ENCODE results near the gene GNL1. TPM values are rescaled to one million over a fixed set of nuclear protein-coding genes. Genes with fewer than 3 reads are reported as not detected.
A peak's percentile ranks its signal among the peaks of the same experiment; 100 is the strongest.
"Not testable (repeated sequence)": the region's sequence is repeated elsewhere in the genome, so short reads cannot be mapped to it uniquely, and the experiment has no call there.

GNL1 gene
- total RNA-seq, 1 experiment from 2014 or later: 34.7 TPM

- H2AFZ ChIP-seq (ENCODE audit: low read length): peak overlapping the region; percentile 89; the same call in 1 of the 2 replicates
- BruUV-seq (replicated peaks); ATAC-seq; H3K9me2 ChIP-seq (replicated peaks; ENCODE audit: low read length); H4K20me1 ChIP-seq (ENCODE audit: low read length); H3K36me3 ChIP-seq (ENCODE audit: low read depth, low read length); H3K27me3 ChIP-seq (ENCODE audit: low read length); H3K9me3 ChIP-seq (ENCODE audit: low read length); intact Hi-C loops (cut with micrococcal nuclease); H3F3A ChIP-seq (ENCODE audit: low read length, unreplicated experiment); H3K79me2 ChIP-seq (ENCODE audit: low read length); DNase-seq: not testable (repeated sequence)
- POLR2A ChIA-PET (ENCODE audit: unreplicated experiment): interaction anchor here (0.6 to 0.7 kb wide), 2 partner anchors 29 to 98 kb away, joined by 7 to 11 read pairs; no protein-coding TSS in a partner anchor
- peak overlapping the region; percentile 50 for H3K9ac ChIP-seq (ENCODE audit: low read length)
- peaks cover 22% of the 10 kb centered on the region for H3K4me1 ChIP-seq (ENCODE audit: insufficient read depth, low read length)
- H3K4me2 ChIP-seq (ENCODE audit: low read length): peak overlapping the region; percentile 85
- H3K4me3 ChIP-seq (ENCODE audit: low read length): peak overlapping the region; percentile 64; the same call in 1 of the 2 replicates
- peak overlapping the region; percentile 75 for H3K27ac ChIP-seq (ENCODE audit: low read length)
- CTCF ChIA-PET: interaction anchor here (0.6 kb wide), 1 partner anchor 188 kb away, joined by 3 read pairs; no protein-coding TSS in a partner anchor
Observed at GRCh38 chr6:30516754-30517076, 39.6 kb downstream of the GNL1 start.

DNA sequence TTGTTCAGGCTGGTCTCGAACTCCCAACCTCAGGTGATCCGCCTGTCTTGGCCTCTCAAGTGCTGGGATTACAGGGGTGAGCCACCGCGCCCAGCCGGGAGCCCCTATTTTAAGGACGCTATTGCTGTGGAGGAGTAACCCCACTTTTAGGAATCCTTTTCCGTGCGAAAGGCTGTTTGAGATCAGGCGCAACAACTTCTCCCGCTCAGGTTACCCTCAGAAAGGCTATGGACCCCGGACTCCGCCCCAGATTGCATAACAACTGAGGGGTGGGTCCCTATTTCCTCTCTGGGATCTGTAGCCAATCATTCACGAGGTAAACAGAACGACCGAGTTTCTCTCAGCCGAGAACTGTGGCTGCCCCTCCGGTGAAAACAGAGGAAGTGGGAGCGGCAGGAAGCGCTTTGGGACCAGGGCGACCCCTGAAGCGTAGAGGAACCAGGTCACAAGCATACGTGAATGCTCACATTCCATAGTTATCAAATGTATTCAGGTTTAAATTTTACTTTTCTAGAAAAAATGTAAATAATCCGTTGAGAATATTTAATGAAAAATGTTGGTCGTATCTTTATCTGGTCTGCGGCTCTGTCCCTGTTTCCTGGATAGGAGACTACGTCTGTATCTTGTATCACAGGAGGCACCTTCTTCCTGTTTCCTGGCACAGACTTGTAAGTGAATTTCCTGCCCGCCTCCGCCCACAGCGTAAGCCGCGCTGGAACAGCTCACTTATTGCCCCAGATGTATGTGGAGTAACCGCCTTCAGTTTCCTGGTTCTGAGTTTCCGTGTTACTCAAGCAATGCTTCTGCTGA lies 40.1 kb downstream of the GNL1 start:
- no peaks in the 10 kb centered on the region for H3K27me3 ChIP-seq (ENCODE audit: low read length)
- peak overlapping the region; percentile 64 for H3K4me3 ChIP-seq (ENCODE audit: low read length)
- H4K20me1 ChIP-seq (ENCODE audit: low read length): no peaks in the 10 kb centered on the region
- H3K9me3 ChIP-seq (ENCODE audit: low read length): no peaks in the 10 kb centered on the region
- H3K36me3 ChIP-seq (ENCODE audit: low read depth, low read length): no peaks in the 10 kb centered on the region
- no peak for TF ChIP-seq EZH2 (IDR thresholded peaks at IDR 0.05; ENCODE audit: low read length, unreplicated experiment)
- TF ChIP-seq EZH2phosphoT487 (IDR thresholded peaks at IDR 0.05; ENCODE audit: borderline replicate concordance, low read length): no peak
- TF ChIP-seq, protein P1, sequence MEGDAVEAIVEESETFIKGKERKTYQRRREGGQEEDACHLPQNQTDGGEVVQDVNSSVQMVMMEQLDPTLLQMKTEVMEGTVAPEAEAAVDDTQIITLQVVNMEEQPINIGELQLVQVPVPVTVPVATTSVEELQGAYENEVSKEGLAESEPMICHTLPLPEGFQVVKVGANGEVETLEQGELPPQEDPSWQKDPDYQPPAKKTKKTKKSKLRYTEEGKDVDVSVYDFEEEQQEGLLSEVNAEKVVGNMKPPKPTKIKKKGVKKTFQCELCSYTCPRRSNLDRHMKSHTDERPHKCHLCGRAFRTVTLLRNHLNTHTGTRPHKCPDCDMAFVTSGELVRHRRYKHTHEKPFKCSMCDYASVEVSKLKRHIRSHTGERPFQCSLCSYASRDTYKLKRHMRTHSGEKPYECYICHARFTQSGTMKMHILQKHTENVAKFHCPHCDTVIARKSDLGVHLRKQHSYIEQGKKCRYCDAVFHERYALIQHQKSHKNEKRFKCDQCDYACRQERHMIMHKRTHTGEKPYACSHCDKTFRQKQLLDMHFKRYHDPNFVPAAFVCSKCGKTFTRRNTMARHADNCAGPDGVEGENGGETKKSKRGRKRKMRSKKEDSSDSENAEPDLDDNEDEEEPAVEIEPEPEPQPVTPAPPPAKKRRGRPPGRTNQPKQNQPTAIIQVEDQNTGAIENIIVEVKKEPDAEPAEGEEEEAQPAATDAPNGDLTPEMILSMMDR (conservative IDR thresholded peaks at IDR 0.05; ENCODE audit: low read depth, low read length): no peak
- ATAC-seq (peak; percentile 81), DNase-seq (peak; percentile 87)
- peak overlapping the region; percentile 50 for H3K9ac ChIP-seq (ENCODE audit: low read length)
- TSS peak; percentile 95 for BruUV-seq (replicated peaks)
- ChIA-PET CTCF (interaction anchor here (0.6 kb wide), 2 partner anchors 20 to 188 kb away, joined by 3 read pairs; no protein-coding TSS in a partner anchor), POLR2A (ENCODE audit: unreplicated experiment) (interaction anchor here (0.6 to 0.7 kb wide), 2 partner anchors 29 to 99 kb away, joined by 7 to 11 read pairs; no protein-coding TSS in a partner anchor)
- H3K4me1 ChIP-seq (ENCODE audit: insufficient read depth, low read length): peaks cover 17% of the 10 kb centered on the region
- H3K79me2 ChIP-seq (ENCODE audit: low read length): no peaks in the 10 kb centered on the region
- peak overlapping the region; percentile 89 for H2AFZ ChIP-seq (ENCODE audit: low read length)
- H3K27ac ChIP-seq (ENCODE audit: low read length): peak overlapping the region; percentile 75
- peak overlapping the region; percentile 85 for H3K4me2 ChIP-seq (ENCODE audit: low read length)
- no peaks in the 10 kb centered on the region for H3F3A ChIP-seq (ENCODE audit: low read length, unreplicated experiment)
- no peaks in the 10 kb centered on the region for H3K9me2 ChIP-seq (replicated peaks; ENCODE audit: low read length)
- intact Hi-C loops (cut with micrococcal nuclease): no loop called here

- BruUV-seq (replicated peaks): no TSS peak
- H3K36me3 ChIP-seq (ENCODE audit: low read depth, low read length): no peaks in the 10 kb centered on the region
- POLR2A ChIA-PET (ENCODE audit: unreplicated experiment): no interaction called here
Observed at GRCh38 chr6:30515106-30515505, 41.2 kb downstream of the GNL1 start.

More at GRCh38 chr6:30515106-30515505, 41.2 kb downstream of the GNL1 start:
- CTCF ChIA-PET: no interaction called here
- intact Hi-C loops (cut with micrococcal nuclease): no loop called here
- H3K4me2 ChIP-seq (ENCODE audit: low read length): no peak overlapping the region
- ATAC-seq (no peak), DNase-seq (no peak)
- no peaks in the 10 kb centered on the region for H3K79me2 ChIP-seq (ENCODE audit: low read length)
- no peak overlapping the region for H2AFZ ChIP-seq (ENCODE audit: low read length)
- no peaks in the 10 kb centered on the region for H3K9me2 ChIP-seq (replicated peaks; ENCODE audit: low read length)
- peaks cover 8% of the 10 kb centered on the region for H3K4me1 ChIP-seq (ENCODE audit: insufficient read depth, low read length)
- no peak overlapping the region for H3K4me3 ChIP-seq (ENCODE audit: low read length)
- no peaks in the 10 kb centered on the region for H3F3A ChIP-seq (ENCODE audit: low read length, unreplicated experiment)
- H3K9ac ChIP-seq (ENCODE audit: low read length): no peak overlapping the region
- H3K27ac ChIP-seq (ENCODE audit: low read length): no peak overlapping the region
- no peaks in the 10 kb centered on the region for H3K9me3 ChIP-seq (ENCODE audit: low read length)
- no peaks in the 10 kb centered on the region for H3K27me3 ChIP-seq (ENCODE audit: low read length)
- TF ChIP-seq, protein P1 (conservative IDR thresholded peaks at IDR 0.05; ENCODE audit: low read depth, low read length): no peak
- no peak for TF ChIP-seq EZH2 (IDR thresholded peaks at IDR 0.05; ENCODE audit: low read length, unreplicated experiment)
- TF ChIP-seq EZH2phosphoT487 (IDR thresholded peaks at IDR 0.05; ENCODE audit: borderline replicate concordance, low read length): no peak
- H4K20me1 ChIP-seq (ENCODE audit: low read length): no peaks in the 10 kb centered on the region
